Measurements from ENCODE around the gene GPX5.
"Not testable (repeated sequence)": the region's sequence is repeated elsewhere in the genome, so short reads cannot be mapped to it uniquely, and the experiment has no call there.

GPX5 gene

DNA sequence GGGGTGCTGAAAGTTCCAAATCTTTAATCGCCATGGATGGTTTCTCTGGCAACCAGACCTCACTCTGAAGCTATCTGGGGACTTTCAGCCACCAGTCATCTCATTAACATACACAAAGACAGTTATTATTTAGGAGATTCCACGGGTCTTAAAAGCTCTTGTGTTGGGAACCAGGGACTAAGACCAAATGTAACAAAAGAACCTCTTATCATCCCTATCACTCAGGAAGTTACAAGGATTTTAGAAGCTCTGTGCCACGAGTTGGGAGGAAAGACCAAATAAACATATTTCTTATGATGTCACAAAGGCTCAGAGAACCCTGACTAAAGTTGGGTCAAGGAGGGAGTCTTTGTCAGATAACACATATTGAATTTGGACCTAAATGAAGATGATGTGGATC lies 27.8 kb upstream of the GPX5 start:
- DNase-seq (ENCODE audit: extremely low spot score) = no peak
- CTCF ChIA-PET = interaction anchor here (1.3 kb wide), 1 partner anchor 83 kb away, joined by 3 read pairs; no protein-coding TSS in a partner anchor
- TF ChIP-seq, protein P1, sequence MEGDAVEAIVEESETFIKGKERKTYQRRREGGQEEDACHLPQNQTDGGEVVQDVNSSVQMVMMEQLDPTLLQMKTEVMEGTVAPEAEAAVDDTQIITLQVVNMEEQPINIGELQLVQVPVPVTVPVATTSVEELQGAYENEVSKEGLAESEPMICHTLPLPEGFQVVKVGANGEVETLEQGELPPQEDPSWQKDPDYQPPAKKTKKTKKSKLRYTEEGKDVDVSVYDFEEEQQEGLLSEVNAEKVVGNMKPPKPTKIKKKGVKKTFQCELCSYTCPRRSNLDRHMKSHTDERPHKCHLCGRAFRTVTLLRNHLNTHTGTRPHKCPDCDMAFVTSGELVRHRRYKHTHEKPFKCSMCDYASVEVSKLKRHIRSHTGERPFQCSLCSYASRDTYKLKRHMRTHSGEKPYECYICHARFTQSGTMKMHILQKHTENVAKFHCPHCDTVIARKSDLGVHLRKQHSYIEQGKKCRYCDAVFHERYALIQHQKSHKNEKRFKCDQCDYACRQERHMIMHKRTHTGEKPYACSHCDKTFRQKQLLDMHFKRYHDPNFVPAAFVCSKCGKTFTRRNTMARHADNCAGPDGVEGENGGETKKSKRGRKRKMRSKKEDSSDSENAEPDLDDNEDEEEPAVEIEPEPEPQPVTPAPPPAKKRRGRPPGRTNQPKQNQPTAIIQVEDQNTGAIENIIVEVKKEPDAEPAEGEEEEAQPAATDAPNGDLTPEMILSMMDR (IDR thresholded peaks at IDR 0.05; ENCODE audit: control extremely low read depth, extremely low read depth, low read depth, missing control alignments) = no peak
- POLR2A ChIA-PET = no interaction called here

DNA sequence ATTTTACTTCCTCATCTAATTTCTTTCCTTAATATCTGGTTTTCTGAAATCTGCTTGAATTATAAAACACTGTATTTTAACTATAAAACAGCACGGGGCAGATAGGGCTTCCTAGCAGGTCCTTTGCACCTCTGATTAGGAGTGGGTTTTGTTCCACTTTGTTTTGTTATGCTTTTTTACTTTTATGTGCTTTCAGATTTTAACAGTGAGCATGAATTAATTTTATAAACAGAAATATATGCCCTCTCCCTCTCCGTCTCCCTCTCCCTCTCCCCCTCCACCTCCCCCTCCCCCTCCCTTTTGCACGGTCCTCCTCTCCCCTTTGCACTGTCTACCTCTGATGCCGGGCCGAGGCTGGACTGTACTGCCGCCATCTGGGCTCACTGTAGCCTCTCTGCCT lies 24.4 kb upstream of the GPX5 start:
- POLR2A ChIA-PET = no interaction called here
- DNase-seq (ENCODE audit: extremely low spot score) = no peak
- TF ChIP-seq, protein P1 (IDR thresholded peaks at IDR 0.05; ENCODE audit: control extremely low read depth, extremely low read depth, low read depth, missing control alignments) = no peak
- CTCF ChIA-PET = no interaction called here

DNA sequence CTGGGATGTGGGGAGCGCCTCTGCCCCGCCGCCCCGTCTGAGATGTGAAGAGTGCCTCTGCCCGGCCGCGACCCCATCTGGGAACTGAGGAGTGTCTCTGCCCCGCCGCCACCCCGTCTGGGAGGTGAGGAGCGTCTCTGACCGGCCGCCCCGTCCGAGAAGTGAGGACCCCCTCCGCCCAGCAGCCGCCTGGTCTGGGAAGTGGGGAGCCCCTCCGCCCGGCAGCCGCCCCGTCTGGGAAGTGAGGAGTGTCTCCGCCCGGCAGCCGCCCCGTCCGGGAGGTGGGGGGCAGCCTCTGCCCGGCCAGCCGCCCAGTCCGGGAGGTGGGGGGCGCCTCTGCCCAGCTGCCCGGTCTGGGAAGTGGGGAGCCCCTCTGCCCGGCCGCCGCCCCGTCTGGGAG lies 23.5 kb upstream of the GPX5 start:
- CTCF ChIA-PET; DNase-seq (ENCODE audit: extremely low spot score); POLR2A ChIA-PET: not testable (repeated sequence)

DNA sequence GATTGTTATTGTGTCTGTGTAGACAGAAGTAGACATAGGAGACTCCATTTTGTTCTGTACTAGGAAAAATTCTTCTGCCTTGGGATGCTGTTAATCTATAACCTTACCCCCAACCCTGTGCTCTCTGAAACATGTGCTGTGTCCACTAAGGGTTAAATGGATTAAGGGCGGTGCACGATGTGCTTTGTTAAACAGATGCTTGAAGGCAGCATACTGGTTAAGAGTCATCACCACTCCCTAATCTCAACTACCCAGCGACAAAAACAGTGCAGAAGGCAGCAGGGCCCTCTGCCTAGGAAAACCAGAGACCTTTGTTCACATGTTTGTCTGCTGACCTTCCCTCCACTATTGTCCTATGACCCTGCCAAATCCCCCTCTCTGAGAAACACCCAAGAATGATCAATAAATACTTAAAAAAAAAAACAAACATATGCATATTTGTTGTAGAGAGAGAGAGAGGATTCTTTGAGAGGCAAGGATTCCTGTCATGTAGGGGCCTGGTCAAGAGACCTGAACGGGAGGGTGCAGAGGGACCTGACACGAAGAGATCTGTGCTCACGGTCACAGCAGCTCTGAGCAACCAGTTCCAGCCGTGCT lies 22.9 kb upstream of the GPX5 start:
- POLR2A ChIA-PET; DNase-seq (ENCODE audit: extremely low spot score); CTCF ChIA-PET: not testable (repeated sequence)

DNA sequence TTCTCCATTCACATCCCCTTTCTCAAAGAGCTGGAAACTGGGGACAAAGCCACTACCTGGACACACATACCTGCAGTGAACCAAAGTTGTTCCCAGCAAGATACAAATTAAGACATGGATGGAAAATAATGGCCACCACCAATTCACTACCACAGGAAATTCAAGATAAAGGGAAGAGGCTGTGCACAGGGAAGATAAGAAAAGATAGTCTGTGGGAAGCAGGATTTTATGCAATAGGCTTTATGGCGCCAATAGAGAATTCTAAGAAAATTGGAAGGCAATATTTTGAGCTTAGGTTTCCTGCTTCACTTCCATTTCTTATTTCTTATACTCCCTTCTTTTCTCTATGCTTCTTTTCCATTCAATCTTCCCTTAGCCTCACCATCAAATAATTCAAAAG lies 19.9 kb upstream of the GPX5 start:
- TF ChIP-seq, protein P1 (IDR thresholded peaks at IDR 0.05; ENCODE audit: control extremely low read depth, extremely low read depth, low read depth, missing control alignments) = no peak
- ChIA-PET POLR2A (no interaction called here), CTCF (interaction anchor here (1.0 to 1.6 kb wide), 4 partner anchors 9 to 17 kb away, joined by 3 to 4 read pairs (median 3); no protein-coding TSS in a partner anchor)
- DNase-seq (ENCODE audit: extremely low spot score) = no peak

DNA sequence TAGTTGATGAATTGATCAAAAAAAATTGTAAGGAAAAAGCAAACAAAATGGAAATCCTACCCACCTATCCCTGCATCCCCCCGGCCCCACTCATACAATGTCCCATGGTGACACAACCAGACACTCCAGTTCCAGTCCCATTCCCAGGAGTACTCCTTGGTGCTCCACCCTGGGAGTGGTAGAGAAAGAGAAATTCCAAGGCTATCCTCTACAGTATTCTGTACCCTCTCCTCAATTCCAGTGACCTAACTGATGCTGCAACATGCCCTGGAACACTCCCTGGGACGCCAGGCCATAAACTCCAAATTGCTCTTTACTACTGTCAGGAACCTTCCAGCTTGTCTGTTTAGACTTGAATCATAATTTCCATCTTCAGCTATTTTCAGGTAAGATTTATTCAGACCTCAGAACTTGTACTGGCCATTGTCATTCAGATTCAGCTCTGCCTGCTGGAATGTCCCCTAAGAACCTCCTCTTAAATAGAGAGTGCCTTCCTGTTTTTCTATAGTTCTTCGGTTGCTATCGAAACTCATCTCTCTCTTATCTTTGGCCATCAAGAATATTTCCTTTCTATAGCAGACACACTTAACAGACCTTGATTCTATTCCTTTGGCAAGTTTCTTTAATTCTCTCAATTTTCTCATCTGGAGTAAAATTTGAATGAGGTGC lies 18.7 kb upstream of the GPX5 start:
- no peak for DNase-seq (ENCODE audit: extremely low spot score)
- CTCF ChIA-PET = interaction anchor here (0.8 kb wide), 2 partner anchors 7 to 79 kb away, joined by 3 to 4 read pairs; no protein-coding TSS in a partner anchor
- POLR2A ChIA-PET = no interaction called here
- TF ChIP-seq, protein P1 (IDR thresholded peaks at IDR 0.05; ENCODE audit: control extremely low read depth, extremely low read depth, low read depth, missing control alignments) = no peak

DNA sequence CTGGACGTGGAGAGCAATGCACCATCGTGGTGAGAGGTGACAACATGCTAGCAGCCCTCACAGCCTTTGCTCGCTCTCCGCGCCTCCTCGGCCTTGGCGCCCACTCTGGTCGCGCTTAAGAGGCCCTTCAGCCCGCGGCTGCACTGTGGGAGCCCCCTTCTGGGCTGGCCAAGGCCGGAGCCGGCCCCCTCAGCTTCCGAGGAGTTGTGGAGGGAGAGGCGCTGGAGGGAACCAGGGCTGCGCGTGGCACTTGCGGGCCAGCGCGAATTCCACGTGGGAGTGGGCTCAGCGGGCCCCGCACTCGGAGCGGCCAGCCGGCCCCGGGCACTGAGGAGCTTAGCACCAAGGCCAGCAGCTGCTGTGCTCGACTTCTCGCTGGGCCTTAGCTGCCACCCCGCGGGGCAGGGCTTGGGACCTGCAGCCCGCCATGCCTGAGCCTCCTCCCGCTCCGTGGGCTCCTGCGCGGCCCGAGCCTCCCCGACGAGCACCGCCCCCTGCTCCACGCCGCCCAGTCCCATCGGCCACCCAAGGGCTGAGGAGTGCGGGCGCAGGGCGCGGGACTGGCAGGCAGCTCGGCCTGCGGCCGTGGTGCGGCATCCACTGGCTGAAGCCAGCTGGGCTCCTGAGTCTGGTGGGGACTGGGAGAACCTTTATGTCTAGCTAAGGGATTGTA lies 13.9 kb upstream of the GPX5 start:
- ChIA-PET CTCF (no interaction called here), POLR2A (no interaction called here)
- TF ChIP-seq, protein P1 (IDR thresholded peaks at IDR 0.05; ENCODE audit: control extremely low read depth, extremely low read depth, low read depth, missing control alignments) = no peak
- DNase-seq (ENCODE audit: extremely low spot score) = no peak

DNA sequence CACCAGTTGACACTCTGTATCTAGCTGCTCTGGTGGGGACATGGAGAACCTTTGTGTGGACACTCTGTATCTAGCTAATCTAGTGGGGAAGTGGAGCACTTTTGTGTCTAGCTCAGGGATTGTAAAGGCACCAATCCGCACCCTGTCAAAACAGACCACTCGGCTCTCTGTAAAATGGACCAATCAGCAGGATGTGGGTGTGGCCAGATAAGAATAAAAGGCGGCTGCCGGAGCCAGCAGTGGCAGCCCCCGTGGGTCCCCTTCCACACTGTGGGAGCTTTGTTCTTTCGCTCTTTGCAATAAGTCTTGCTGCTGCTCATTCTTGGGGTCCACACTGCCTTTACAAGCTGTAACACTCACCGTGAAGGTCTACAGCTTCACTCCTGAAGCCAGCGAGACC lies 13.3 kb upstream of the GPX5 start:
- CTCF ChIA-PET, POLR2A ChIA-PET: not testable (repeated sequence)

More for the DNA sequence above, 13.3 kb upstream of the GPX5 start:
- DNase-seq (ENCODE audit: extremely low spot score) = not testable (repeated sequence)
